ENCODE data around the gene THSD4. TPM values are rescaled to one million over a fixed set of nuclear protein-coding genes. Genes with fewer than 3 reads are reported as not detected.
"Not testable (repeated sequence)": the region's sequence is repeated elsewhere in the genome, so short reads cannot be mapped to it uniquely, and the experiment has no call there.

THSD4 gene
- total RNA-seq, 1 experiment from 2014 or later = 29.0 TPM

DNA sequence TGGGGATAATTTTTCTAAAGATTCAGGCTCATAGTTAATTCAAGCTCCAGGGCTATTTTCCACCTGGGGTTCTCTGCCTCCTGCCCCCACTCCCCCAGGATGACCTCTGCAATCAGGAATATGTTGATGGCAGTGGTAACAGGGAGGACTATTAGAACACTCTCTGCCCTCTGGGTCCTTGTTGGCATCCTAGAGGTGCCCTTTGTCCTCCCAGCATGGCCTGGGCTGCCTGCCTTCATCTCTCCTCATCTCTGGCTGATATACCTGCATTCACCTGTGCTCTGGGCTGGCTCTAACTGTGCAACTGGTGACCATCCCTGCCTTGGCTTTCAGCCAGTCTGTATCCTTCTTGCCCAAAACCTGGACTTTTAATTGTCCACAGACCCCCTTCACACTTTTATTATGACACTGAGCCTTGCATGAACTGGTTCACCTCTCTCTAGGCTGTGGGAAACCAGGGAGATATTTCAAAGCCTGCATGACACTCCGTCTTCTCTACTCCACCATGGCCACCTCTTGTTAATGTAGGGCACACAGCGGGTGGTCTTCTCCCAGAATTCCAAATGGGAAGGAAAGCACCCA, 199.8 kb downstream of the THSD4 start:
- ATAC-seq (no peak), DNase-seq (no peak)
- BruUV-seq (replicated peaks) = no TSS peak
- Histone ChIP-seq H3K79me2 (ENCODE audit: low read length) (no peaks in the 10 kb centered on the region), H3K27ac (ENCODE audit: low read length) (no peak overlapping the region), H3K36me3 (ENCODE audit: low read depth, low read length) (peaks cover 20% of the 10 kb centered on the region), H3K9ac (ENCODE audit: low read length) (no peak overlapping the region), H3K4me3 (ENCODE audit: low read length) (no peak overlapping the region), H4K20me1 (ENCODE audit: low read length) (no peaks in the 10 kb centered on the region), H2AFZ (ENCODE audit: low read length) (no peak overlapping the region), H3F3A (ENCODE audit: low read length, unreplicated experiment) (no peaks in the 10 kb centered on the region), H3K4me2 (ENCODE audit: low read length) (no peak overlapping the region), H3K9me3 (ENCODE audit: low read length) (no peaks in the 10 kb centered on the region), H3K9me2 (replicated peaks; ENCODE audit: low read length) (no peaks in the 10 kb centered on the region), H3K4me1 (ENCODE audit: insufficient read depth, low read length) (no peaks in the 10 kb centered on the region), H3K27me3 (ENCODE audit: low read length) (no peaks in the 10 kb centered on the region)
- intact Hi-C loops (cut with micrococcal nuclease) = no loop called here
- CTCF ChIA-PET = no interaction called here
- POLR2A ChIA-PET (ENCODE audit: unreplicated experiment) = no interaction called here
- TF ChIP-seq EZH2 (IDR thresholded peaks at IDR 0.05; ENCODE audit: low read length, unreplicated experiment) = no peak
- TF ChIP-seq EZH2phosphoT487 (IDR thresholded peaks at IDR 0.05; ENCODE audit: borderline replicate concordance, low read length) = no peak
- TF ChIP-seq CTCF (conservative IDR thresholded peaks at IDR 0.05; ENCODE audit: low read depth, low read length) = no peak

DNA sequence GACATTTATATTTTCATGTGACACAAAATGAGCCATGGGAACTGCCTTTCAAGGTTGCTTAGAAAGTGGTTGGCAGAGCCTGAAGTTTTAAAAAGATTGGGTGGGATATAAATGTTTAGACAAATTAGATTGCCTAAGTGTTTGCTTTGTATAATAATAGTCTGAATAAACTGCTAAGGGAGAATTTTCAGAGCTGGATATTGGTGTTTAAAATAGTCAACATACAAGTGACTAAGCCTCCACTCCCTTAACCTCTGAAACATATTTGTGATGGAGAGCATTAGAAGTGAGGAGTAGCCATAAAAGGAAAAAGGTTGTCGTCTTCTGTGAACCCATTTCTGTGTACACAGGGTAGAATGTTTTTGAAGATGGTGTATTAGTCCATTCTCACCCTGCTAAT, 201.6 kb downstream of the THSD4 start:
- peaks cover 20% of the 10 kb centered on the region for H3K36me3 ChIP-seq (ENCODE audit: low read depth, low read length)
- ATAC-seq = no peak
- no peaks in the 10 kb centered on the region for H3K9me3 ChIP-seq (ENCODE audit: low read length)
- no peaks in the 10 kb centered on the region for H3K27me3 ChIP-seq (ENCODE audit: low read length)
- ChIA-PET POLR2A (ENCODE audit: unreplicated experiment) (no interaction called here), CTCF (no interaction called here)
- no peak overlapping the region for H3K4me2 ChIP-seq (ENCODE audit: low read length)
- TF ChIP-seq EZH2 (IDR thresholded peaks at IDR 0.05; ENCODE audit: low read length, unreplicated experiment) = no peak
- no peak for TF ChIP-seq EZH2phosphoT487 (IDR thresholded peaks at IDR 0.05; ENCODE audit: borderline replicate concordance, low read length)
- H3K9me2 ChIP-seq (replicated peaks; ENCODE audit: low read length) = no peaks in the 10 kb centered on the region
- H3K4me3 ChIP-seq (ENCODE audit: low read length) = no peak overlapping the region
- intact Hi-C loops (cut with micrococcal nuclease) = no loop called here
- no peak overlapping the region for H3K9ac ChIP-seq (ENCODE audit: low read length)
- no TSS peak for BruUV-seq (replicated peaks)
- H3K79me2 ChIP-seq (ENCODE audit: low read length) = no peaks in the 10 kb centered on the region
- H3F3A ChIP-seq (ENCODE audit: low read length, unreplicated experiment) = no peaks in the 10 kb centered on the region
- no peaks in the 10 kb centered on the region for H3K4me1 ChIP-seq (ENCODE audit: insufficient read depth, low read length)
- DNase-seq = peak; percentile 14
- no peaks in the 10 kb centered on the region for H4K20me1 ChIP-seq (ENCODE audit: low read length)
- no peak overlapping the region for H3K27ac ChIP-seq (ENCODE audit: low read length)
- no peak overlapping the region for H2AFZ ChIP-seq (ENCODE audit: low read length)

DNA sequence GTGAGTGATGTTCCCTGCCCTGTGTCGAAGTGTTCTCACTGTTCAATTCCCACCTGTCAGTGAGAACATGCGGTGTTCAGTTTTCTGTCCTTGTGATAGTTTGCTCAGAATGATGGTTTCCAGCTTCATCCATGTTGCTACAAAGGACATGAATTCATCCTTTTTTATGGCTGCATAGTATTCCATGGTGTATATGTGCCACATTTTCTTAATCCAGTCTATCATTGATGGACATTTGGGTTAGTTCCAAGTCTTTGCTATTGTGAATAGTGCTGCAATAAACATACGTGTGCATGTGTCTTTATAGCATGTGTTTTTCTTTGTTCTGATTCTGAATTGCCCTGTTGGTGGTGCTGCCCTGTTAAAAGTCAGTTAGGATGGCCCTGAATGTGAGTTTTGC, 204.2 kb downstream of the THSD4 start:
- BruUV-seq (replicated peaks); H3K79me2 ChIP-seq (ENCODE audit: low read length); intact Hi-C loops (cut with micrococcal nuclease); H3F3A ChIP-seq (ENCODE audit: low read length, unreplicated experiment); ATAC-seq; H3K4me3 ChIP-seq (ENCODE audit: low read length); H3K4me1 ChIP-seq (ENCODE audit: insufficient read depth, low read length); H3K27me3 ChIP-seq (ENCODE audit: low read length); DNase-seq; H3K27ac ChIP-seq (ENCODE audit: low read length); H4K20me1 ChIP-seq (ENCODE audit: low read length); H3K9me2 ChIP-seq (replicated peaks; ENCODE audit: low read length); H3K4me2 ChIP-seq (ENCODE audit: low read length); H2AFZ ChIP-seq (ENCODE audit: low read length); H3K9ac ChIP-seq (ENCODE audit: low read length); H3K9me3 ChIP-seq (ENCODE audit: low read length); CTCF ChIA-PET; POLR2A ChIA-PET (ENCODE audit: unreplicated experiment): not testable (repeated sequence)
- H3K36me3 ChIP-seq (ENCODE audit: low read depth, low read length) = peaks cover 20% of the 10 kb centered on the region

- Histone ChIP-seq H3K4me2 (ENCODE audit: low read length) (no peak overlapping the region), H3K9me3 (ENCODE audit: low read length) (no peaks in the 10 kb centered on the region), H4K20me1 (ENCODE audit: low read length) (no peaks in the 10 kb centered on the region), H3K27me3 (ENCODE audit: low read length) (no peaks in the 10 kb centered on the region), H3K36me3 (ENCODE audit: low read depth, low read length) (peaks cover 20% of the 10 kb centered on the region), H3K79me2 (ENCODE audit: low read length) (no peaks in the 10 kb centered on the region), H3K9me2 (replicated peaks; ENCODE audit: low read length) (no peaks in the 10 kb centered on the region), H3K4me3 (ENCODE audit: low read length) (no peak overlapping the region), H3F3A (ENCODE audit: low read length, unreplicated experiment) (no peaks in the 10 kb centered on the region), H3K4me1 (ENCODE audit: insufficient read depth, low read length) (peaks cover 2% of the 10 kb centered on the region), H3K27ac (ENCODE audit: low read length) (no peak overlapping the region), H3K9ac (ENCODE audit: low read length) (no peak overlapping the region), H2AFZ (ENCODE audit: low read length) (no peak overlapping the region)
- intact Hi-C loops (cut with micrococcal nuclease) = no loop called here
- no TSS peak for BruUV-seq (replicated peaks)
- ChIA-PET POLR2A (ENCODE audit: unreplicated experiment) (no interaction called here), CTCF (no interaction called here)
- TF ChIP-seq CTCF (conservative IDR thresholded peaks at IDR 0.05; ENCODE audit: low read depth, low read length) (no peak), EZH2 (IDR thresholded peaks at IDR 0.05; ENCODE audit: low read length, unreplicated experiment) (no peak)
- ATAC-seq (no peak), DNase-seq (no peak)
Observed at GRCh38 chr15:71319935-71320334, 204.7 kb downstream of the THSD4 start.
